Measurements from ENCODE around the gene CLEC18B. TPM values are rescaled to one million over a fixed set of nuclear protein-coding genes. Genes with fewer than 3 reads are reported as not detected.
"Not testable (repeated sequence)": the region's sequence is repeated elsewhere in the genome, so short reads cannot be mapped to it uniquely, and the experiment has no call there.

The CLEC18B gene
- total RNA-seq, 1 donor from 2014 or later: 3.5 TPM

- H3K4me3 Mint-ChIP-seq (ENCODE audit: unreplicated experiment): no peak overlapping the region
- H3K9me3 Mint-ChIP-seq (ENCODE audit: low read depth): no peaks in the 10 kb centered on the region
- peak overlapping the region; percentile 90 for H3K27ac Mint-ChIP-seq (ENCODE audit: unreplicated experiment)
- no peak for DNase-seq (ENCODE audit: low spot score)
- H3K36me3 Mint-ChIP-seq (ENCODE audit: low read depth): peaks cover 27% of the 10 kb centered on the region
- H3K27me3 Mint-ChIP-seq (ENCODE audit: low read depth): no peaks in the 10 kb centered on the region
- H3K4me1 Mint-ChIP-seq (ENCODE audit: low read depth): peaks cover 26% of the 10 kb centered on the region
- TF ChIP-seq CTCF (IDR thresholded peaks at IDR 0.05): no peak
Measured at GRCh38 chr16:74450236-74450635, 29.0 kb upstream of the CLEC18B start.

- Mint-ChIP-seq H3K36me3 (ENCODE audit: low read depth) (peaks cover 22% of the 10 kb centered on the region), H3K4me1 (ENCODE audit: low read depth) (peaks cover 26% of the 10 kb centered on the region), H3K27me3 (ENCODE audit: low read depth) (no peaks in the 10 kb centered on the region), H3K9me3 (ENCODE audit: low read depth) (no peaks in the 10 kb centered on the region), H3K4me3 (ENCODE audit: unreplicated experiment) (no peak overlapping the region), H3K27ac (ENCODE audit: unreplicated experiment) (peak overlapping the region; percentile 90)
- DNase-seq (ENCODE audit: low spot score): no peak
- peak; percentile 41 for TF ChIP-seq CTCF (IDR thresholded peaks at IDR 0.05)
Measured at GRCh38 chr16:74449470-74449869, 28.2 kb upstream of the CLEC18B start.

GRCh38 chr16:74448990-74449389 lies 27.7 kb upstream of the CLEC18B start:
- DNase-seq (ENCODE audit: low spot score): no peak
- no peak for TF ChIP-seq CTCF (IDR thresholded peaks at IDR 0.05)
- H3K36me3 Mint-ChIP-seq (ENCODE audit: low read depth): peaks cover 22% of the 10 kb centered on the region
- no peaks in the 10 kb centered on the region for H3K27me3 Mint-ChIP-seq (ENCODE audit: low read depth)
- no peak overlapping the region for H3K4me3 Mint-ChIP-seq (ENCODE audit: unreplicated experiment)
- H3K9me3 Mint-ChIP-seq (ENCODE audit: low read depth): no peaks in the 10 kb centered on the region
- H3K27ac Mint-ChIP-seq (ENCODE audit: unreplicated experiment): peak overlapping the region; percentile 90
- peaks cover 26% of the 10 kb centered on the region for H3K4me1 Mint-ChIP-seq (ENCODE audit: low read depth)

GRCh38 chr16:74447578-74447977 lies 26.3 kb upstream of the CLEC18B start:
- H3K27ac Mint-ChIP-seq (ENCODE audit: unreplicated experiment): peak overlapping the region; percentile 41
- H3K9me3 Mint-ChIP-seq (ENCODE audit: low read depth): no peaks in the 10 kb centered on the region
- DNase-seq (ENCODE audit: low spot score): no peak
- TF ChIP-seq CTCF (IDR thresholded peaks at IDR 0.05): no peak
- H3K27me3 Mint-ChIP-seq (ENCODE audit: low read depth): no peaks in the 10 kb centered on the region
- peaks cover 18% of the 10 kb centered on the region for H3K36me3 Mint-ChIP-seq (ENCODE audit: low read depth)
- peaks cover 26% of the 10 kb centered on the region for H3K4me1 Mint-ChIP-seq (ENCODE audit: low read depth)
- no peak overlapping the region for H3K4me3 Mint-ChIP-seq (ENCODE audit: unreplicated experiment)

GRCh38 chr16:74446866-74447265 lies 25.6 kb upstream of the CLEC18B start:
- DNase-seq (ENCODE audit: low spot score): no peak
- H3K27me3 Mint-ChIP-seq (ENCODE audit: low read depth): no peaks in the 10 kb centered on the region
- no peaks in the 10 kb centered on the region for H3K9me3 Mint-ChIP-seq (ENCODE audit: low read depth)
- H3K36me3 Mint-ChIP-seq (ENCODE audit: low read depth): peaks cover 14% of the 10 kb centered on the region
- no peak for TF ChIP-seq CTCF (IDR thresholded peaks at IDR 0.05)
- no peak overlapping the region for H3K27ac Mint-ChIP-seq (ENCODE audit: unreplicated experiment)
- no peak overlapping the region for H3K4me3 Mint-ChIP-seq (ENCODE audit: unreplicated experiment)
- H3K4me1 Mint-ChIP-seq (ENCODE audit: low read depth): peaks cover 26% of the 10 kb centered on the region

- H3K36me3 Mint-ChIP-seq (ENCODE audit: low read depth): peaks cover 12% of the 10 kb centered on the region
- H3K27me3 Mint-ChIP-seq (ENCODE audit: low read depth); DNase-seq (ENCODE audit: low spot score); H3K27ac Mint-ChIP-seq (ENCODE audit: unreplicated experiment); H3K4me3 Mint-ChIP-seq (ENCODE audit: unreplicated experiment); H3K4me1 Mint-ChIP-seq (ENCODE audit: low read depth); H3K9me3 Mint-ChIP-seq (ENCODE audit: low read depth): not testable (repeated sequence)
Measured at GRCh38 chr16:74443624-74444346, 22.5 kb upstream of the CLEC18B start.

Measured in chondrocyte (in vitro differentiated cells).